ENCODE measurements around the gene PRSS12.

PRSS12 gene

GRCh38 chr4:118318931-118319330, 33.9 kb downstream of the PRSS12 start:
- Histone ChIP-seq H3K4me3 (ENCODE audit: low read length) (no peak overlapping the region), H3K9me3 (ENCODE audit: insufficient read depth, low read length) (no peaks in the 10 kb centered on the region), H4K20me1 (ENCODE audit: insufficient read depth, low read length) (no peaks in the 10 kb centered on the region), H2AFZ (ENCODE audit: low read depth, low read length) (no peak overlapping the region), H3K36me3 (replicated peaks; ENCODE audit: low read depth, low read length) (no peaks in the 10 kb centered on the region), H3K4me1 (ENCODE audit: low read length) (no peaks in the 10 kb centered on the region), H3K27ac (ENCODE audit: low read length) (no peak overlapping the region), H3K27me3 (ENCODE audit: low read depth, low read length) (no peaks in the 10 kb centered on the region), H3K79me2 (ENCODE audit: low read length) (no peaks in the 10 kb centered on the region), H3K4me2 (ENCODE audit: low read length) (no peak overlapping the region), H3K9ac (ENCODE audit: low read length) (no peak overlapping the region)
- no peak for TF ChIP-seq CTCF (IDR thresholded peaks at IDR 0.05; ENCODE audit: low read depth, low read length)
- no peak for TF ChIP-seq EZH2phosphoT487 (IDR thresholded peaks at IDR 0.05; ENCODE audit: low read depth)

DNA sequence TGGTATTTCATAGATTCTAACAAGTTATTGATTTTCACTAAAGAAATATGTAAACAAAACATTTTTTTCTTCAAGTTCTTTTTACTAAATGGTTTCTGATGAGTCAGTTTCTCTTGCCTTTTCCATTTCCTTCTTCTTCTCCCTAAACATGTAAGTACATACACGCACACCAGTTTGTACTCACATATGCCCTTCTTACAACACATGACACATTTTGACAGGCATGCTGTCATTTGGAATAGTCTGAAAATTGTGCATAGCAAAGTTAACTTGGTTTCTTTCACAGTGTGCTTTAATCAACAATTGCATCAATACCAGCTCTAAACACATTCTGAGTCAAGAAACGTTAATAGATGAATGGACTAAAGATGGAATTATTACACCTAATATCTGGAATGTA, 35.1 kb downstream of the PRSS12 start:
- Histone ChIP-seq H2AFZ (ENCODE audit: low read depth, low read length) (no peak overlapping the region), H4K20me1 (ENCODE audit: insufficient read depth, low read length) (no peaks in the 10 kb centered on the region), H3K4me2 (ENCODE audit: low read length) (no peak overlapping the region), H3K9ac (ENCODE audit: low read length) (no peak overlapping the region), H3K36me3 (replicated peaks; ENCODE audit: low read depth, low read length) (no peaks in the 10 kb centered on the region), H3K4me1 (ENCODE audit: low read length) (no peaks in the 10 kb centered on the region), H3K27me3 (ENCODE audit: low read depth, low read length) (no peaks in the 10 kb centered on the region), H3K4me3 (ENCODE audit: low read length) (no peak overlapping the region), H3K9me3 (ENCODE audit: insufficient read depth, low read length) (no peaks in the 10 kb centered on the region), H3K27ac (ENCODE audit: low read length) (no peak overlapping the region), H3K79me2 (ENCODE audit: low read length) (no peaks in the 10 kb centered on the region)
- TF ChIP-seq CTCF (IDR thresholded peaks at IDR 0.05; ENCODE audit: low read depth, low read length) (no peak), EZH2phosphoT487 (IDR thresholded peaks at IDR 0.05; ENCODE audit: low read depth) (no peak)

GRCh38 chr4:118314221-118314620, 38.6 kb downstream of the PRSS12 start:
- Histone ChIP-seq H3K9ac (ENCODE audit: low read length) (no peak overlapping the region), H3K4me1 (ENCODE audit: low read length) (no peaks in the 10 kb centered on the region), H3K79me2 (ENCODE audit: low read length) (no peaks in the 10 kb centered on the region), H3K27ac (ENCODE audit: low read length) (no peak overlapping the region), H3K4me3 (ENCODE audit: low read length) (no peak overlapping the region), H3K27me3 (ENCODE audit: low read depth, low read length) (no peaks in the 10 kb centered on the region), H3K9me3 (ENCODE audit: insufficient read depth, low read length) (no peaks in the 10 kb centered on the region), H3K36me3 (replicated peaks; ENCODE audit: low read depth, low read length) (no peaks in the 10 kb centered on the region), H3K4me2 (ENCODE audit: low read length) (no peak overlapping the region), H2AFZ (ENCODE audit: low read depth, low read length) (no peak overlapping the region), H4K20me1 (ENCODE audit: insufficient read depth, low read length) (no peaks in the 10 kb centered on the region)
- TF ChIP-seq CTCF (IDR thresholded peaks at IDR 0.05; ENCODE audit: low read depth, low read length) (no peak), EZH2phosphoT487 (IDR thresholded peaks at IDR 0.05; ENCODE audit: low read depth) (no peak)

DNA sequence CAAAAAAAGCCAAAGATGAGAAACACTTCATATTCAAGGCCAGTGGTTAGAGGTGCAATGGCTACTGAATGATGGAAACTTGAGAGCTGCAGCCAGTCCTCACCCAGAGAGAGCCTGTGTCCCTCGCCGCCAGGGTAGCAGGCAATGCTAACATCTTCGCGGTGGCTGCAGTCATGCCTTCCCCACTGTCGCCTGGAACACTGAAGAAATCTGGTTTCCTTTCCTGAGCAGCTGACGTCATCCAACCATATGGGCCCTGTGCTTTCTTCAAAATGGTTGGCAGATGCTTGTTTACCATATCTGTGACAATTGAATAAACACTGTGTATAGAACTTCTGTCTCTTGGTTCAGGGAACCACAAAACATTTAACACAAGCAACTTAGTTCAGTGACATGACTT, 39.7 kb downstream of the PRSS12 start:
- H3K4me1 ChIP-seq (ENCODE audit: low read length) = no peaks in the 10 kb centered on the region
- H3K79me2 ChIP-seq (ENCODE audit: low read length) = no peaks in the 10 kb centered on the region
- H3K9me3 ChIP-seq (ENCODE audit: insufficient read depth, low read length) = no peaks in the 10 kb centered on the region
- no peak overlapping the region for H3K27ac ChIP-seq (ENCODE audit: low read length)
- no peaks in the 10 kb centered on the region for H4K20me1 ChIP-seq (ENCODE audit: insufficient read depth, low read length)
- H3K4me2 ChIP-seq (ENCODE audit: low read length) = no peak overlapping the region
- H3K9ac ChIP-seq (ENCODE audit: low read length) = no peak overlapping the region
- H3K4me3 ChIP-seq (ENCODE audit: low read length) = no peak overlapping the region
- H3K36me3 ChIP-seq (replicated peaks; ENCODE audit: low read depth, low read length) = no peaks in the 10 kb centered on the region
- no peak for TF ChIP-seq CTCF (IDR thresholded peaks at IDR 0.05; ENCODE audit: low read depth, low read length)
- no peak overlapping the region for H2AFZ ChIP-seq (ENCODE audit: low read depth, low read length)
- H3K27me3 ChIP-seq (ENCODE audit: low read depth, low read length) = no peaks in the 10 kb centered on the region
